ENCODE data around the gene VARS2. TPM values are rescaled to one million over a fixed set of nuclear protein-coding genes. Genes with fewer than 3 reads are reported as not detected.
"Not testable (repeated sequence)": the region's sequence is repeated elsewhere in the genome, so short reads cannot be mapped to it uniquely, and the experiment has no call there.

Gene VARS2
- 18.8 and 23.5 TPM in 2 replicates for total RNA-seq (2014; rRNA removed; shearing (Covaris generic))

DNA sequence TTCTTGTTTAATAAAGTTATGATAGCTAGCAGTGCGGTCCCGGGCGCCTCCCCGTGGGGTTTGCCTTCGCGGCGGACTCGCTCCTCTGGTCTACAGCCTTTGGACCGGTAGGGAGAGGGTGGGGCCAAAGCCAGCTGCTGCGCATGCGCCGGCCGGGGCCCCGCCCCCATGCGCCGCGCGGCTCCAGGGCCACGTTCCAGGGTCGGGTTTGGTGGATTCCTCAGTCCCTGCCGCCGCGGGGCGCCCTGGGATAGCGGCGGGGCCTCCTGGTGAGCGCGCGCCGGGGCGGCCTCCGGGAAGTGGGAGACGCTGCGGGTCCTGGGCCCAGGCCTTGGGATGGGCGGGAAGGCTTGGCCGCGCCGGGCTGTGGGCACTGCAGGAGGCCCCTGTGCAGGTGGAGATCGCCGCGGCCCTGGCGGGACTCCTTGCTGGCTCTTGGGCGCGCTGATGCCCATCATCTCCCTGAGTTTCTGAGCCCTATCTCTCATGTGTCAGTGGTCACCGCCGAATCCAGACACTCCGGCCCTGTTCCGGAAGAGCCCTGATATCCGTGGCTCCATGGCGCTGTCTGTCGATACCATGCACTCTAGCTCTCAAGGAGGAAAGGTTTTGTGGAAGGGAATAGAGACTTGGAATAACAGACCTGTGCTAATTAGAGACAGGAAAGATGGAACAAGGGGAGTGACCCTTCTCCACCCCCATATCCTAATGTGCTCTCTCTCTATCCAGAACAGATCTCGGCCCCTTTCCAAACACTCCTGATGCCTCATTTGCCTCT lies at the start of gene VARS2:
Gene VARS2 (plus strand): TSS at position 163 of the 778 bp plus-strand sequence. CDS start 599 bp downstream, at position 762.
- DNase-seq (ENCODE audit: low read depth), result peak; percentile 96

DNA sequence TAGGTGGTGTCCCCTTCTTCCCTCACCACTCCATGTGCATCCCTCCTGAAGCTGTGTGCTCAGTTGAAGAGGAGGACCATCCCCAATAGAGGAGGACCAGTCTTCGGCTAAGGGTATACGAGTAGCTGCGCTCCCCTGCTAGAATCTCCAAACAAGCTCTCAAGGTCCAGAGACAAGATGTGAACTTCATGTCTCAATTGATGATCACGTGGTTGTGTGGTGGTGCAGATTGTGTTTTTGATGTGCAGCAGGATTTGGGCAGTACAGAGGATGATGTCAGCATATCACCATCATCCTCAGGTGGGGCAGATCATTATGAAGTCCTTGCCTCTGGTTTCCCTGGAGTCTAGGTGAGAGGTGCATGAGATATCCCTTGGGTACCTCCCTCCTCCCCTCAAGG lies 49.7 kb upstream of the VARS2 start:
- DNase-seq (ENCODE audit: low read depth), result no peak

DNA sequence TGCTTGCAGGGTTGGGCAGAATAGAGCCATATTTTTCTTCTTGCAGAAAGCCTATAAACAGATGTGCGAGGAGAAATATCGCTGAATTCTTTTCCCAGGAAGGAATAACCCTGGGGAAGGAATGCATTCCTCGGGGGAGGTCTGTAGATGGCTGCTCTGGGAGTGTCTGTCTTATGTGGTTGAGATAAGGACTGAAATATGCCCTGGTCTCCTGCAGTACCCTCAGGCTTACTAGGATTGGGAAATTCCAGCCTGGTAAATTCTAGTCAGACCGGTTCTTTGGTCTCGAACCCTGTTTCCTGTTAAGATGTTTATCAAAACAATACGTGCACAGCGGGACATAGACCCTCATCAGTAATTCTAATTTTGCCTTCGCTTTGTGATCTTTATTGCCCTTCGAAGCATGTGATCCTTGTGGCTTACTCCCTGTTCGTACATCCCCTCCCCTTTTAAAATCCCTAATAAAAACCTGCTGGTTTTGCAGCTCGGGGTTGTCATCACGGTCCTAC lies 44.7 kb upstream of the VARS2 start:
- not testable (repeated sequence) for DNase-seq (ENCODE audit: low read depth)

DNA sequence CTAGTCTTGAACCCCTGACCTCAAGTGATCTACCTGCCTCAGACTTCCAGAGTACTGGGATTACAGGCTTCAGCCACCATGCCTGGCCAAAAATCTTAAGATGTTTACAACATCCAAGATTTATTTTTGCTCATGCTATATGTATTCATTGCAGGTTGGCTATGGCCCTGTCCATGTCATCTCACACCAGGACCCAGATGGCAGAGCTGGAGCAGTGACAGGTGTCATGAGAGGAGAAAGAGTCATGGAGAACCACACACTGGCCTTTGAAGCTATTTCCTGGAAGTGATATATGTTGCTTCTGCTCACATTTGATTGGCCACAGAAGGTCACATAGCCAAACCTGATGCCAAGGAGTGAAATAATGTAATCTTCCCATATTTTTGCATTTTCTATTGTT lies 43.5 kb upstream of the VARS2 start:
- no peak for DNase-seq (ENCODE audit: low read depth)

DNA sequence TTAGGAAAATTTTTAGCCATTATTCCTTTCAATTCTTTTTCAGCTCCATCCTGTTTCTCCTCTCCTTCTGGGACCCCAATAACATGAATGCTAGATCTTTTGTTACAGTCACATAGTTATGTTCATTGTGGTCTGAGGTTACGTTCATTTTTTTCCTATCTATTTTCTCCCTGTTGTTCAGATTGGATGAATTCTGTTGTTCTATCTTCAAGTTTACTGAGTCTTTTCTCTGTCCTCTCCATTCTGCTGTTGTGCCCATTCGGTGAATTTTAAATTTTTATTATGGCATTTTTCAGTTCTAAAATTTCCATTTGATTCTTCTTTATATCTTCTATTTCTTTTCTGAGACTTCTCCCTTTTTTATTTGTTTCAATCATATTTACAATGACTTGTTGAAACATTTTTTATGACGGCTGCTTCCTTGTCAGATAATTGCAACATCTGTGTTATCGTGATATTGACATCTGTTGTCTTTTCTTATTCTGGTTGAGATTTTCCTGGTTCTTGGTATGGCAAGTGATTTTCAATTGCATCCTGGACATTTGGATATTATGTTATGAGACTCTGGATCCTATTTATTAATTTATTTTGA lies 42.4 kb upstream of the VARS2 start:
- no peak for DNase-seq (ENCODE audit: low read depth)

DNA sequence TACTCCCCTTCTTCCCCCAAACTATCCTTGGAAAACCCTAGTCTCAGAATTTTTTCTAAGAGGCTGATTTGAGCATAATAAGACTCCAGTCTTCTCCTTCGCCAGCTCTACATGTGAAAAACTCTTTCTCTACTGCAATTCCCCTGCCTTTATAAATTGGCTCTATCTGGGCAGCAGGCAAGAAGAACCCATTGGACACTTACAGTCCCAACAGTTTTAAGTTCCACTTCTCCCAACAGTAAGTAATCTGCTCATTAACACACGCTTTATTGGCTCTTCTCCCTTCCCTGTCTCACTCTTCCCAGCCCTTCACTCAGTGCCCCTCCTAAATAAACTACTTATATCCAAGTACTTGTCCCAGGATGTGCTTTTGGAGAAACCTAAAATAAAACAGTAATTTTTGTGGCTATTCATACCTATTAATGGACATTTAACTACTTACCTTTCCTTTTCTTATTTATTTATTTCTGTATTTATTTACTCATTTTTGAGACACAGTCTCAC lies 40.8 kb upstream of the VARS2 start:
- no peak for DNase-seq (ENCODE audit: low read depth)

DNA sequence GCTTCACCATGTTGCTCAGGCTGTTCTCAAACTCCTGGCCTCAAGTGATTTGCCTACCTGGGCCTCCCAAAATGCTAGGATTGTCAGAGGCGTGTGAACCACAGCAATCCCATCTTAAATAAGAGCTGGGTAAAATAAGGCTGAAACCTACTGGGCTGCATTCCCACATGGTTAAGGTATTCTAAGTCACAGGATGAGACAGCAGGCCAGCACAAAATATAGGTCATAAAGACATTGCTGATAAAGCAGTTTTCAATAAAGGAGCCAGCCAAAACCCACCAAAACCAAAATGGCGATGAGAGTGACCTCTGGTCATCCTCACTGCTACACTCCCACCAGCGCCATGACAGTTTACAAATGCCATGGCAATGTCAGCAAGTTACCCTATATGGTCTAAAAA lies 40.2 kb upstream of the VARS2 start:
- DNase-seq (ENCODE audit: low read depth), result not testable (repeated sequence)

DNA sequence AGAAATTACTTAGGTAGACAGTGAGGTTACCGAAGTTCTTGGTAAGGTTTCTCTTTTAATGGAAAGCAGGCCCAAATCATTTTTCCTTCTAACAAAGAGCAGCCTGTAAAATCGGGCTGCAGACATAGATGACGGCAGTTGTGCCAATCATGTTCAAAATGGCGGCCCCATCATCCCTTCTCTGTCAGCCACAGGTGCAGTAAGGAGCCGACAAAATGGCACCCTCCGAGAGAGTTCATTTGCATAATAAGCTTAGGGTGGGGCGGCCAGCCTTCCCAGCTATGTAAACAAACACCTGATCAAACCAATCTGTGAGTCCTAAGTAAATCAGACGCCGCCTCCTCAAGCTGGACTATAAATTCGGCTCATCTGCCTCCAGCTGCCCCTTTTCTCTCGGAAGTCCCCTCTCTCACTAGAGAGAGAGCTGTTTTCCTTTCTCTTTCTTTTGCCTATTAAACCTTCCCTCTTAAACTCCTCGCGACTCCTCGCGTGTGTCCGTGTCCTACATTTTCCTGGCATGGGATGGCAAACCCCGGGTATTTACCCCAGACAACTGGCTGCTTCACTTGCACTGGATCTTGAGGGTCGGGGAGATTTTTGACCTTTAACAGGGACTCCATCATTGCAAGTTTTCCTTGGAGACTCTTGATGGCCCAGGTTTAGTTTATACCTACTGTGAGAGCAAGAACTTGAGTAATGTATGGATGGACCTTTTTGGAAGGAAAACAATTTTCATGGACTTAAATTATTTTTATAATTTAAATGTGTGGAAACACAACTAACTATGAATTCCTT lies 38.6 kb upstream of the VARS2 start:
- DNase-seq (ENCODE audit: low read depth), result no peak

DNA sequence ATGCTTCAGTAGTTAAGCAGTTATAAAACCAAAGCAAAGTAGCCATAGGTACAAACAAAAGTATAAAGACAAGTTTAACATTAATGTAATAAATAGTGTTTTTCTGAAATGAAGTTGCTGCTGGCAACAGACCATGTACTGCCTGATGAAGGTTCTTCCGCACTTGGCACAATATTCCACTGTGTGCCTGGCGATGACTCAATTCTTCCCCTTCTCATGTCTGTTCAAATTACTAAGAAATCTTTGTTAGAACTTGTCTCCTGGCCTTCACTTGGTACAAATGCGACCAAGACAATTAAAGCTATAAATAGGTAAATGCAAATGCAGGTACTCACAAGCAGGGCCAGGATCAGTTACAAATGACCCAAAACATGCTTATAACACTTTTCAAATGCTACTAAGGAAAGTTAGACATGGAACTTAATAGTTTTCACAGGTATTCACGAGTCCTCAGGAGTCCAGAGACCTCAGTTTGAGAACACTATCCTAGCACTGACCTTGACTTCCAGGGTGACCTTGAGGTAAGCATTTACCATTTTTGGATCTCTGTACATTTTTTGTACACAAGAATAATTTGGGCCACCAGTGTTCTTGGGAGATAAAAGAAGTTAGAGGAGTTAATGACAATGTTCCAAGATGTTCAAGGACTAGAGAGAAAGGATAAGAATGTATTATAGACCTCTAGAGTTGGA lies 37.9 kb upstream of the VARS2 start:
- peak; percentile 80 for DNase-seq (ENCODE audit: low read depth)

DNA sequence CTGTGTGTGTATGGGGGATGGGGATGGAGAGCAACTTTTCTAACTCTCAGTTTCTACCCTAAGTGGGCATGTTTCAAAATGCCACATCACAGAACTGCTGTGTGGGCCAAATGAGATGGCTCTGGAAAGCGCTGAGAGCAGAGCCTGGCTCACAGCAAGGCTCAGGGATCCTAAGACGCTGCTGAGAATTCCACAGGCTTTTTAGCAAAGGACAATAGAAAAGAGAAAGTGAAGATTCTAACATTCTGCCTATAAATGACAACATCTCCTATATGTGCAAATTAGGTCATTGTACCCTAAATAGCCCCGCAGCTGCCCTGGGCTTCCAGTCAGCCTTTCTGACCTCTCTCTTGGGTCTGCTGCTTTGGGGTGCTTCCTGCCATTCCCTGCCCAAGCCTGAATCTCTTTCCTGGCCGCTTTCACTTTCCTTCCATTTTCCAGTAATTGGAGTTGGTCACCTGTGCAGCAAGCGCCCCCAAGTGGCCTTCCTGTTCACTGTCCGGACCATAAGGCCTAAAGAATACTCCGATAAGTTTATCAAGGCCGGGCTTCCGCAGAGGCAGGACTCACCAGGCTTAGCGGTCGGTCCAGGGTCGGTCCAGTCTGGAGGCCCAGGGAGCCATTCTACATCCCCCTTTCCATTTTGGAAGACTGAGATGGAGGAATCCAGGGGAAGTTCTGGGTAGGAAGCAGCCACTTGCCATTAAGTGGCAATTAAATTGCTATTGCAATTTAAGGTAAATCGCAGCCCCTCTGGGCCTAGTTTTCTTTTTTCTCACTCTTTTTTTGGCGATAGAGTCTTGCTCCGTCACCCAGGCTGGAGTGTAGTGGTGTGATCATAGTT lies 36.4 kb upstream of the VARS2 start:
- DNase-seq (ENCODE audit: low read depth), result peak; percentile 93

DNA sequence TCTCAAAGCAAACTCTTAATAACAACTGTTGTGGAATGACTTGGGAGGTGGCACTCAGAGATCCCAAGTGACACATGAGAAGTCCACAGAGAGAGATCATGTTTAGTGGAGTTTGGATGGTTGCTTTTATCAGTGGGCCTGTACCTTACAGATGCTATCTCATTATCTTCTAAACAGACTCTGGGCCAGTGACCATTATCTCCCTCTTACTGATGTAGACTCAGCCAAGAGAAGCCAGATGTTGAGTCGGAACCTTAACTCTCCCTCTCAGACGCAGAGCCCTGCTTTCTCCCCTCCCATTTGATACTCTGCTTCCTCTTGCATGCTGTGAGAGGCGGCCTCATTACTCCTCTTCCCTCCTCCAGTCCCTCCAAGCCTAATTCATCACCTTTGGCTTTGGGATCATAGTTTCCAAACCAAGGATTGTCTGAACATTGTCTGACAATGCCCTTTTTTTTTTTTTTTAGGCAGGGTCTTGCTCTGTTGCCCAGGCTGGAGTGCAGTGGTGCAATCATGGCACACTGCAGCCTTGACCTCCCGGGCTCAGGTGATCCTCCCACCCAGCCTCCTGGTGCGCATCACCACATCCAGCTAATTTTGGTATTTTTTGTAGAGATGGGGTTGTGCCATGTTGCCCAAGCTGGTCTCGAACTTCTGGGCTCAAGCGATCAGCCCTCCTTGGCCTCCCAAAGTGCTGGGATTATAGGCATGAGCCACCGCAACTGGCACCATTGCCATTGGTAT lies 34.2 kb upstream of the VARS2 start:
- DNase-seq (ENCODE audit: low read depth), result no peak

DNA sequence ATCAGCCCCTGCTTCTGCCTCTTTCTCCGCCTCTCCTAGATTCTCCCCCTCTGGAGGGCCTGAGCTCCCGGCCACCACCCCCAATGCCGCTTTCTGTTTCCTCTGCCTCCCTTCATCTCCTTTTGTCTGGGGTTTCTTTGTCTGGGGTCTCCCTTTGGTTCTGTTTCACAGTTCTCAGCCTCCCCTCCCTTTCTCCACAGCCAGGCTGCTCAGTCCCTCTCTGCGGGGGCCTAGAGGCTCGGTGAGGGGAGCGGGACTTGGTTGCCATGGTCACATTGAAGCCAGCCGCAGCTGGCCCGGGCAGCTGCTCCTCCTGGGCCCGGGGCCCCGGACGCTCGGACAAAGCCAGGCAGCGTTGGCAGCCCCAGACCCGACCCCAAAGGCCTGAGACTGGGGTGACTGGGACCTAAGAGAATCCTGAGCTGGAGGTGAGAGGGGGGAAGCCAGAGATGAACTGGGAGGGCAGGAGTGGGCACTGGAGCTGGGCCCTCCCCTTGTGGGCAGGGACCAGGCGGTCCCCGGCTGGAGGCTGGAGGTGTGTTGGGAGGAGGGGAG lies 33.3 kb upstream of the VARS2 start:
- DNase-seq (ENCODE audit: low read depth), result no peak

DNA sequence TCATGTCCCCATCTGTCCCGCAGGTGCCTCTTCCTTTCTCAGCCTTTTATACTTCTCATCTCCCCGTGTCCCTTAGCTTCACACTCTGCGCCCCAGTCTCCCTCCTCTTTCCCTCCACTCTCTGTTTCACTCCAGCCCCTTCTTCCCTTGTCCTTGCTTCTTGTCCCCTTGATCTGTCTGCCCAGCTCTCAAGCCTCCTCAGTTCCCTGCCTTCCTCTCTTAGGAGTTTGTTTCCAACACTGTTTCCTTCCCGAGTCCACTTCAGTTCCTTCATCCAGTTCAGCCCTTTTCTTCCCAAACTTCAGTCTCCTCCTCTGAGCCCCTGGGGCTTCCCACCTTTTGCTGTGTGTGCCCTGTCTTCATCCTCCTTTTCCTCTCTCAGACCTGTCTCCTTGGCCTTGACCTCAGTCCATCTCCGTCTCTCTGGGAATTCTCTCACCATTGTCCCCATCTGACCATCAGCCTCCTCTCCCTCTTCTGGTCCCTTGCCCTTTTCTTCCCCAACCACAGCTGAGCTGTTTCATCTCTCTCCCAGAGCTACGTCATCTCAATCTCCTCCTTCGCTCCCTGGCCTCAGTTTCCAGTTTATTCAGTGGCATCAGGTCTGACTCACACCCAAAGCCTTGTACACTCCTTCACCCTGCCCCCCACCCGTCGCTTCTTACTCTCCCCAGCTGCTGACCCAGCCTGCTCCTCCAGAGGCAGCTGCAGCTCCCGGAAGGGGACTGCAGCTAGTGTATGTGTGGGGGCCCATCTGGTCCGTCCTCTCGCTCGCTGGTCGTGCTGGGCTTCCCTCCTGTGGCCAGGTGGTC lies 32.4 kb upstream of the VARS2 start:
- no peak for DNase-seq (ENCODE audit: low read depth)

DNA sequence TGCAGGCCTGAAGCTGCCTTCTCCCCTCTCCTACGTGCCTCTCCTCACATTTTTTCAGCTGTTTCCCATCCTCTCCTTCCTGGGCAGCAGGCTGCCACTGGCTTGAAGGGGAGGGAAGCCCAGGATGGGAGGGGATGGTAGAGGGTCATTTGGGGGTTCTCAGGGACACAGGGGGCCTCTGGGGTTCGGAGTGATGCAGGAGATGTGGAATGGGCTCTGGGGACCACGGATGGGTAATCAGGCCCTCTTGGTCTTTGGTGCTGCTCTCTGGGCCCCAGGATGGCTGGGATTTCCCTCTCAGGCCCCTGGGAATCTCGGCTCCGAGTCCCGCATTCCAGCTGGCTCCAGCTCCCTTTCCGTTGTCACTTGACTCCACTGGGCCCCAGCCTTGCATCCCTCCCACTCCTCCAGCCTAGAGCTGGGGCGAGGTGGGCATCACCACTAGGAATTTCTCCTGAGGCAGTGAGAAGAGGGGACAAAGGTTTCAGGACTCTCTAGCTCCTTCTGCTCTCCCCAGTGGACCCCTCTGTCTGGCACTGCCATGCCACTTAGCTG lies 31.8 kb upstream of the VARS2 start:
- no peak for DNase-seq (ENCODE audit: low read depth)

DNA sequence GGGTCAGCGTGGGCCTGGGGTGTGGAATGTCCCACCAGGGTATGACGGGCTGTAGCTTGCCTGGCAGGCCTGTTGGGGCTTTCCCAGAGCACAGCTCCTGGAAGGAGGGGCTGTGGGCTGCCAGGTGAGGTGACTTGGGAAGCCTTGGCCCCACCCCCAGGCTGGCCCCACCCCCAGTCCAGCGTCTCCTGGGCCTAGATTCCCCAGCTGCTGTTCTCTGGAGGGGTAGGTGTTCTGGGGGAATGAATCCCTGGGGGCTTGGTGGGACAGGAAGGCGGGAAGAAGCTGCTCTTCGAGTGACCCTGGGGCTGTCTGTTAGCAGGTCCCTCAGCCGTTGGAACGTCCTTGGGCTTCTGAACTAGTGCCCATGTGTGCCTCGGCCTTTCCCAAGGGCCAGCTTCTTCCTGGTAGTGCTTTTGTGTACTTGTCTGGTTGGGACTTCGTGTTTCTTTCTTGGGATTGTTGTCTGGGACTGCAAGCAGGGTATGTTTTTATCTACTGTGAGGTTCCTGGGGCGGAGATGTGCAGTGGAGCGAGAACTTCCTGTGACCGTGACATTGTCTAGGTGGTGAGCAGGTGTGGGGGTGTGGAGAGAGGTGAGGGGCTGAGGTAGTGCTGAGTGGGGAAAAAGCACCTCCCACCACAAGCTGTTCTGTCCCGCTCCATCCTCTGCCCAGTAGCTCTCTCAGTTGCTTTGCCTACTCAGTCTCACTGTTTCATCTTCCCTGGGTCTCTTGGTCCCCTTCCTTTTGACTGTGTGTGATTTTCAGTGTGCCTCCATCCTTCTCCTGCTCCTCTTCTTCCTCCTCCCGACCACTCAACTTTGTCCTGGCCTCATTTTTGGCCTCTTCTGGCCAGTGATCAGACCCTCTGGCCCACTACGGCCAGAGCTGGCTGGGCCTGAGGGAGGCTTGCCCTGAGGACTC lies 31.0 kb upstream of the VARS2 start:
- DNase-seq (ENCODE audit: low read depth), result peak; percentile 43

DNA sequence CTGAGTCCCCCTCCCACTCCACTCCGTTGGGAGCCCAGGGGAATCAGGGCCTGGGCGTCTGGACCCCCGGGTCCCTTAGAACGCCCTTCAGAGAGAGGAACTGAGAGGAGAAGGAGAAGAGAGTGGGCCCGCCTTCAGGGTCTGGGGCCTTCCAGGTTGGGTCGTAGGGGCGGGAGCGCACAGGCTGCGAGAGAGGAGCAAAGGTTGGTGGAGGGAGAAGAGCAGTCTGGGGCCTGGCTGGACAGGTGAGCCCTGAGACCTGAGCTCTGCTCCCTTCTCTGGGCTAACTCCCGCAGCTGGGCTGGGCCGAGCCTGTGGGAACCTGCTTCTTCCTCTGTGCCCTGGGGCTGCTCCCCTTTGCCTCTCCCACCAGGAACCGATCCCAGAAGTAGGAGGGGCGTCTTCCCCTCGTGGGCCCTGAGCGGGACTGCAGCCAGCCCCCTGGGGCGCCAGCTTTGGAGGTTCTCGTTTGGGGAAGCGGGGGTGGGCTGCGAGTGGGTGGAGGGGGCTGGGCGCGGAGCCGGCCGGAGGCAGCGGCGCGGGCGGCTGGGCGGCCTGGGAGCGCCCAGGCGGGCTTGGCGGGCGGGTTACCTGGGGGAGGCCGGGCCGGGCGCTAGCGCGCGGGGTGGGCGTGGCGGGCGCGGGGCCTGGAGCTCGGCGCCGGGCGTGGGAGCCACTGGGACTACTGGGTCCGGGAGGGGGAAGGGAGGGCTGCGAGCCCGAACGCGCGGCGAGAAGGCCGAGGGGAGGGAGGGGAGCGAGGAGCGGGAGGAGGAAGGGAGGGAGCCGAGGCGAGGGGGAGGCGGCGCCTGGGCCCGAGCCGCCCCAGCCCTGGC lies 30.1 kb upstream of the VARS2 start, which contains the start of gene DDR1:
Gene DDR1 (plus strand): TSS at position 835 of the 836 bp plus-strand sequence. CDS start 4,211 bp downstream, outside the sequence.
- peak; percentile 70 for DNase-seq (ENCODE audit: low read depth)

All from Daoy (cell line).